Ecto neural progenitor cell (in vitro differentiated cells): ENCODE data around the gene ZBP1.
A peak's percentile ranks its signal among the peaks of the same experiment; 100 is the strongest.

Experiments
- DNase-seq: peaks from one replicate; pipeline ENCODE4 v3.0.0-alpha.2; 2018; ENCODE audit warnings: low spot score

ZBP1 gene, protein sequence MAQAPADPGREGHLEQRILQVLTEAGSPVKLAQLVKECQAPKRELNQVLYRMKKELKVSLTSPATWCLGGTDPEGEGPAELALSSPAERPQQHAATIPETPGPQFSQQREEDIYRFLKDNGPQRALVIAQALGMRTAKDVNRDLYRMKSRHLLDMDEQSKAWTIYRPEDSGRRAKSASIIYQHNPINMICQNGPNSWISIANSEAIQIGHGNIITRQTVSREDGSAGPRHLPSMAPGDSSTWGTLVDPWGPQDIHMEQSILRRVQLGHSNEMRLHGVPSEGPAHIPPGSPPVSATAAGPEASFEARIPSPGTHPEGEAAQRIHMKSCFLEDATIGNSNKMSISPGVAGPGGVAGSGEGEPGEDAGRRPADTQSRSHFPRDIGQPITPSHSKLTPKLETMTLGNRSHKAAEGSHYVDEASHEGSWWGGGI

DNA sequence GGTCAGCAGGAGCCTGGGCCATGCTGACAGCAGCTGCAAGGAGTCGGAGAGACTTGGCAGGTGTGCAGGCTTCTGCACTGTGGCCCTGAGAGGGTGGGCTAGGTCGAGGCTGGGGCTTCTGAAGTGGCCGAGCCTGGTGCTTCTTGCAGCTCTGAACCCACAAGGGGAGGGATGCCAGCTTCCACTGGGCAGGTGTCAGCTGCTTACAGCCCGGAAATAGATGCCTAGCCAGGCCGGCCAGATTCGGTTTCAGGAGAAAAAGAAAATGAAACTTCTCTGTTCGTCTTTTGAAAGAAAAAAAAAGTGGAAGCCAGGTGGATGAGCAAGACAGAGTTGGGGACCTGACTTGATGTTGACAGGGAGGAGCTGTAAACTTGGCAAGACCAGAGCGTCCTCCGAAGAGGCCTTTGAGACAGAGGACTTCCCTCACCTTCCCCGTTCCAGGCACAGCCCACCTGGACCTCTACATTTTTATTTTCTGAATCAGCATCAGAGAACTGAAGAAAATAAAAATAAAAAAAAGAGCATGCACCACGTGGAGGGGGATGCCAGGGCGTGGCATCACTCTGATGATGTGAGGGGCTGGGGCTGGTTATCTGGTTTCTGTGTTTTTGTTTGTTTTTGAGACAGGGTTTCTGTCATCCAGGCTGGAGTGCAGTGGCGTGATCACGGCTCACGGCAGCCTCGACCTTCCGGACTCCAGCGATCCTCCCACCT lies at the start of gene ZBP1:
TSS of gene ZBP1 (minus strand) at position 153 of the 717 bp plus-strand sequence. CDS start at position 22, 131 bp downstream.
- no peak for DNase-seq

DNA sequence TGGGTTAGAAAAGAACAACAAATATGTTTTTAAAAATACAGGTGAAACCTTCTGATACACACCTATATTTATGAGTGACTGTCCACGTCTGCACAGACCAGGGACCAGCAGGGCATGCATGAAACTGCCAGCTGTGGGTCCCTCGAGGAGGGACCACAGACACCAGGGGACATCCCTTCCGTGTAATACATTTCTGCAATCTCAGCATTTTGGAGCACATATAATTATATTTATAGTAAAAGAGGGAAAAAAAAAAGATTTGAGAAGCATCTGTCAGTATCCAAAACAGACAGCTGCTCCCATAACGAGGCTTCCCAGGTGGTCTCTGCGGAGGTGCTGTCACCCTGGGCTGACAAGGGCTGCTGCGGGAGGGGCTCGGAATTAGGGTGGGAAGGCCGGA lies 49.4 kb upstream of the ZBP1 start:
- DNase-seq: no peak

DNA sequence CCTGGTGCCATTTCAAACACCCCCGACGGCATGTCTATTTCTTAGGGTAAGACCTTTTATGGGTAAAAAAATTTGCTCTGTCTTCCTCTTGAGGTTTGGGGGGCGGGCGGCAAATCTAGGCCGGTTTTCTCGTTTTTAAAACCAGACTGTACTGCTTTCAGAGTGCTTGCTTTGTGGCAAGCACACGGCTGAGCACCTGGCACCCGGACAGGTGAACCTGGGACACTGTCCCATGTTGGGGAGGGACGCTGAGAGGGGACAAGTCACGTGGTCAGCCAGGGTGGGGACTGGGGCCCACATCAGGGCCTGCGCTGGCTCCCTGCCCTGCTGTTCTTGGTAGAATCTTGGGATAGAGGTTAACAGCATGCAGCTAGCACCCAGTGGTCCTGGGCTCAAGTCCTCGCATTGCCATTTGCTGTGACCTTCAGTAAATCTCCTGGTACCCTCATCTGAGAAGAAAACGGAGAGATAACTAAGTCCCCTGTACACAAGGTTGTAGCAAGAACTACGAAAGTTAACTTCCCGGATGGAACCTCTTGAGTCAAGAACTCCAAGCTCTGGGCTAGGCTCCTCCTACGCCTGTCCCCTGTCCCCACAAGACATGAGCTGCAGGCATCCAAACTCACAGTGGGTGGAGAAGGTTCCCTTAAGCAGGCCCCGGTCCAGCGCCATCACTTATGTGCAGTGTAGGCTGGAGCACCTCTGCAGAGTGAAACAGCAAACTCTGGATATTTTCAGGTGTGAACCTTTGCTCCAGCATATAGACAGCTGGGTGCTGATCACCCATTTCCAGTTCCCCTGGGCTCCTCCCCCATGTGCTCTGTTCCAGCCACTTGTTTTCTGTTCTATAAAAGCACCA lies 47.9 kb upstream of the ZBP1 start:
- DNase-seq: no peak

DNA sequence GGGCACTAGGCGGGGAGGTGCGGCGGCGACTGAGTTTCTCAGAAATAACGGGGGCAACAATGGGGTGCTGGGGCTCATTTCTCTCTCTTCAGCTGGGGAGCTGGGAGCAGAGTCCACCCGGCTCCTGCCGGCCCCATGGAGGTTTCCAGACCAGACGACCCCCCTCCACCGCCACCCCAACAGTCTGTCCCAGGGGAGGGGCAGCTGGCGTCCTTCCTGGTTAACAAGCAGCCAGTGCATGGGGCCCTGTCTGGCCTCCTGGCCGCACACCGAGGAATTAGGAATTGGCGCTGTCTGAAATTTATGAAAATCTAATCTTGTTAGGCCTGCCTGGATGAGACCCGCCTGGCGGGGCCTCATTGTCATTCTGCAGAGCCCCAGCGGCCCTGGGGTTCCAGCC lies 47.2 kb upstream of the ZBP1 start:
- no peak for DNase-seq

DNA sequence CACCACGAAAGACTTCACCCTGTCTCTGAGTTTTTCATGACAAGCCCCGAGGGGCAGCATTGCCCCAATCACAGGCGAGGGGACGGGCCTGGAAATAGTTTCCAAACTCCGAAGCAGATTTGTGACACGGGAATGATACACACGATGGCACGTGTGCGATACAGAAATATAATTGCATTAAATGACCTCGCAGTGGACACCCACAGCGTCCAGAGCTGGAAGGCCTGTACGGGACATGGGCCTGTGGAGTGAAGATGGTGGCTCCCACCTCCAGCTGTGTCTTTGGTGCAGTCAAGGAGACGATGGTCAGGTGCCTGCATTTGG lies 46.6 kb upstream of the ZBP1 start:
- DNase-seq: no peak

DNA sequence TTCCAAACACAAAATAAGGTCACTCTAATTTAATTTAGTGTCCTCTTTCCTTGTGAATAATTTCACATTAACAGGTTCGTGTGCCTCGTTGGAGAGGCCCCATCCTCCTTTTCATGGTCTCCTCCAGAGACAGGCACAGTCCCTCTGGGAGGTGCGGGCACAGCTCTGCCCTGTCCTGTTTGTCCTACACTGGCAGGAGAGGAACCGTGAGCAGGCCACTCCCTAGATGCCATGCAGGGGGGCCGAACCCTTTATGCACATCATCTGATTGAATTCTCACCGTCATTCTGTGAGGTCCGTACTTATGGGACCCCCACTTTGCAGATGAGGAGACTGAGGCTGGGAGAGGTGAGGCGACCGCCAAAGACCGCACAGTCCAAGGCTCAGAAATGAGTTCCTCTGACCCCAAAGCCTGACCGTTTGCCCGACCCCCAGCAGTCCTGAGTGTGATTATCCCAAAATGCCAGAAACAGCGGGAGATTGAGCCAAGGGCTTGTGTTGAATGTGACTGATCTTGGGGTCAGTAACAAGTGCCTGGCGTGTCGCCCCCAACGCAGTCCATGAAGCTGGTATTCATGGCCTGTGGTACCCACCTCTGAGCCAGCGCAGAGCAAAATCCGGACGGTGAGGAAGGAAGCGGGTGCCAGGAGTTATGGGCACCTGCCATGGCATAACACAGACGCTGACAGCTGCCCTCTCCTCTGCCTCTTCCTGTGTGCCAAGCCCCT lies 46.0 kb upstream of the ZBP1 start:
- DNase-seq: no peak

DNA sequence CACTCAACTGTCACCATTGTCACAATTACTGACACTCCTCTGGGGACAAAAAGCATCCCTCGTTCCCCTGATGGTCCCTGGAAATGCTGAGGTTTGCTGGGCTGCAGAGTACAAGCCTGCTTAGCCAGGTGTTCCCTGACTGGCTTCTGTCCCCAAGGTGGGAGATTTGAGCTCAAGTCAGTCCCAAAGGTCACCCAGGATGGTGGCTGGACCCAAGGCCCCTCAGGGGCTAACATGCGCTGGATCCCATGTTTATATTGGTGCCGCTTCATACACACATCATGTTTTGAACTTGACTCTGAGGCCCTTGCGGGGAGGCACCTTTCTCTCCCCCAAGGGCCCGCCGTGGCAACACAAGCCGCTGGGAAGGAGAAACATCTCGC lies 45.4 kb upstream of the ZBP1 start:
- DNase-seq: no peak

DNA sequence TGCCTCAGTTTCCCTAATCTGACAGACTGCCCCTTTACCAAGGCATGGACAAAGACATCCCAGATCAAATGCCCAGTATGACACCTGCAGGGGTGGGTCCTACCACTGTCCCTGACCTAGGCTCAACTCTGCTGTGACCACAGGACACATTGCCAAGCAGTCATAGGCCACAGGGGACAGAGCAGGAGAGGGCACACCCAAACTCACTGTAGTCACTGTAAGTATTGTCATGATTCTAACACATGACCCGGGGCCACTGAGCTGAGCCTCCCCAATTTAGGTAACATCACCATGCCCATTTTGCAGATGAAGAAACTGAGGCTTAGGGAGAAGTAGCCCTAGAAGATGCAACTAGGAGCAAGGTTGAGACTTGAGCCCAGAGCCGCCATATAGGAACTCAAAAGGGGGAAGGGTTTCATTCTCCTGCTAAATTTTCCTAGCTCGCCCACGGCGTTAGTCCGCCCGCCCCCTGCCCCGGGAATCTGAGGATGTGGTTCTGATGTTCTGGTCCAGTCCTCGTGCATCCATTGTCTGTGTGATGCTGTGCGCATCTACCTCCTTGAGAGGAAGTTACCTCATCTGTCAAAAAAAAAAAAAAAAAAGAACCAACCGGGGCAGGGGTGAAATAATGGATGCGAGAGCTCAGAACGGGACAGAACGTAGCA lies 44.8 kb upstream of the ZBP1 start:
- no peak for DNase-seq

DNA sequence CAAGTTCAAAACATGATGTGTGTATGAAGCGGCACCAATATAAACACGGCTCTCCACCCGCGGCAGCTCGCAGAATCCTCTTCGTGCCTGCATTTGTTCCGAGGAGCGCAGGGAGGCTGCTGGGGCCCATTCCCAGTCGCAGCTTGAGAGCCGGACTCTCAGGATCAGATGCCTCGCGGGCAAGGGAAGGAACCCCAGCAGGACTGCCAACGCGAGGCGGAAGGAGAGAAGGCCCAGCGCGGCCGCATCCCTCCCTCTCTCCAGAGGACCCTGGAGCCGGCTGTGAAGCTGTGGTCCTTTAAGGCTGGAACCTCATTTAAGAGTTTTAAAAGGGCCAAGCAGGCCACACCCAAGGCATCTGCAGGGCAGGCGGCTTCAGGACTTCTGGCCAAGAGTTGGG lies 44.2 kb upstream of the ZBP1 start:
- no peak for DNase-seq

DNA sequence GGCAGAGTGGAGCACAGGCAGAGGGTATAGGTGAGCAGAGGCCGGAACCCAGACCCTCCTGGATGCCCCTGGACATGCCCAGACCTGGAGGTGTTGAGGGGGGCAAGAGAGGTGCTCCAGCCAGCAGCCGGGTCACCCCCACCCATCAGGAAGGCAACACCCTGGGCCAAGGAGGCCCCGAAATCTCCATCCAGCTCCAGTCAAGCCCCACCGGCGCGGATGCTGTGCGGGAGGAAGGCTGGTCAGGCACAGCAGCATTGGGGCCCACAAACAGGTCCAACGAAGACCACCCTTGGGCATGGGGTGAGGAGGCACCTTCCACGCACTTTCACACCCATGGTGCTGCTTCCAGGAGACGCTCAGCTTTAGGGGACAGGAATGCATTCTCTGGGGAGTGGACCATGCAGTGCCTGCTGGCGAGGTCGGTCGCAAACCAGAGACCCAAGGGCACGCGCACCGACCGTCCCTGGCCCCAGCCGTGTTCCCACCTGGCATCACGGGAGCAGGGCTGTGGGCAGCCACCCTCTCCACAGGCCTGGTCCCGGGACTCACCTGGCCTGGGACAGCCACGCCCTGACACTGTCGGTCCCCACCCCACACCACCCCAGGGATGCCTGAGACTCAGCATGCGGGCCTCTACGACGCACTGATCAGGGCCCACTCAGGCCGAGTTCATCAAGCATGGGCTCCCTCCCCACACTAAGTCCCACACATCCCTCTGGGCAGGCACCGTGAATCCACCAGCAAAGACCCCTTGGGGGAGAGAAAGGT lies 43.6 kb upstream of the ZBP1 start:
- no peak for DNase-seq

DNA sequence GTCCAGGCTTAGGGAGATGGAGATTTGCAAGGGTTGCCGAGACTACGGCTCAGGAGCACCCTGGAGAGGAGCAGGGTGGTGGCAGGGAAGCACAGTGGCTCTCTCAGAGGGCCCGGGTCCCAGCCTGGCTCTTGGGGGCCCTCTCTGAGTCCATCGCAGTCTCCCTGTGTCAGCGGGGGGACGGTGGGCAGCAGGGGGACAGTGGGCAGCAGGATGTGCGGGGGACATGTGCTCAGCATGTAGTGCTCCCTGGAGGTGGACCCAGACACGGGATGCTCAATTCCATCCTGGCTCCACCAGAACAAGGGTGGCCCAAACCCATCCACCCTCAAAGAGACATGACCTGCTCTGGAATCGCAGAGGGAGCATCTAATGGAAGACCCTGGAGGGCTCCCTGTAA lies 43.0 kb upstream of the ZBP1 start:
- DNase-seq: no peak

DNA sequence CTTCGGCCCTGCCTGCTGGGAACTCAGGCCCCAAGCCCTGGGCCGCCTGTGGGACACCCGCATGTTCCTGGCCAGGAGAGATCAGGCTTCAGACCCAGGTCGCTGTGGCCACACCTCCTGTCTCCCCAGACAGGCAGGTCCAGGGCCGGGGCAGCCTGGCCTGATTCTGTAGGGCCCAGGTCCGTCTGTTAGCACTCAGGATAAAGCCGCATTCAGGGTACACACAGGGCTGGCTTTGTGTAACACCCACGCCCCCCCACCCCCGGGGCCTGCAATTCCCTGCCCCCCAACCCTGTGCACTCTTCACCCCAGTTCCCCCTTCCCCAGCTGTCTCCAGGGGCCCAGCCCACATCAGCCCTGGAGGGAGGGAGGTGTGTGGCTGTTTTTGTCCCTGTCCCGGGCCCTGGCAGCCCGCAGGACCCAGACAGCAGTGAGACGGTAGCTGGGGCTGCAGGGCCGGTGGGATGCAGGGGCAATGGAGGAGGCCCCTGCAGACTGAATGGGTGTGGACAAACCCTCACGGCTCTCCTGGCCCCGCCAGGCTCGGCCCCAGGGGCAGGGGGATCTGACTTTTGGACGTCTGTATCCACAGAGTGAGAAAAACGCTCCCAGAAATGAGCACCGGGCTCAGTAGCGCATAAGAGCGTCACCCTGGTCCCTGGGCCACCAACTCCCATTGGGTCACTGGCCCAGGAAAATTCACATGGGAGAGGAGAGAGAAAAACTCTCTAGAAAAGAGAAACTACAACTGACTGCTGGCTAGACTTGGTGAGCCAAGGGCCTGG lies 42.4 kb upstream of the ZBP1 start:
- DNase-seq: no peak

DNA sequence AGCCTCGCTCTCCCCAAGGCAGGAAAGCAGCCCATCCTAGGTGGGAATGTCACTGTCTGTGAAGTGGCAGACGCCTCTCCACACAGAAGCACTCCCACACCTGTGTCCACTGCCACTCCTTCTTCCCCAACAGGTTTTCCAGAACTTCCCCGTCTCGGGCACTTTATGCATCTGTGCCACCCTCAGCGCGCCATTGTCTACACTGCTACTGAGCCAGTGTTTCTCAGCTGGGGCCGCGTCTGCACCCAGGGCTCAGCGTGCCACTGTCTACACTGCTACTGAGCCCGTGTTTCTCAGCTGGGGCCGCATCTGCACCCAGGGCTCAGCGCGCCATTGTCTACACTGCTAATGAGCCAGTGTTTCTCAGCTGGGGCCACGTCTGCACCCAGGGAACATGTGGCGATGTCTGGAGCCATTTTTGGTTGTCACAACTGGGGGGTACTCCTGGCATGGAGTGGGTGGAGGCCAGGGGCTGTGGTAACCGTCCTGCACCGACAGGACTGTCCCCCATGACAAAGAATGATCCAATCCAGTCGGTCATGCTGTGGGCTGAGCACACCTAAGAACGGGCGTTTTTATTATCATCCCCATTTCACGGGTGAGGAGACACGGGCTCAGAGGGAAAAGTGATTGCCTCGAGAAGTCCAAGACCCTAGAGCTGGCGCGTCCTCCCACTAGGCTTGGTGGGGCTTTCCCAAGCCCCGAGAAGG lies 41.7 kb upstream of the ZBP1 start:
- peak; percentile 34 for DNase-seq

DNA sequence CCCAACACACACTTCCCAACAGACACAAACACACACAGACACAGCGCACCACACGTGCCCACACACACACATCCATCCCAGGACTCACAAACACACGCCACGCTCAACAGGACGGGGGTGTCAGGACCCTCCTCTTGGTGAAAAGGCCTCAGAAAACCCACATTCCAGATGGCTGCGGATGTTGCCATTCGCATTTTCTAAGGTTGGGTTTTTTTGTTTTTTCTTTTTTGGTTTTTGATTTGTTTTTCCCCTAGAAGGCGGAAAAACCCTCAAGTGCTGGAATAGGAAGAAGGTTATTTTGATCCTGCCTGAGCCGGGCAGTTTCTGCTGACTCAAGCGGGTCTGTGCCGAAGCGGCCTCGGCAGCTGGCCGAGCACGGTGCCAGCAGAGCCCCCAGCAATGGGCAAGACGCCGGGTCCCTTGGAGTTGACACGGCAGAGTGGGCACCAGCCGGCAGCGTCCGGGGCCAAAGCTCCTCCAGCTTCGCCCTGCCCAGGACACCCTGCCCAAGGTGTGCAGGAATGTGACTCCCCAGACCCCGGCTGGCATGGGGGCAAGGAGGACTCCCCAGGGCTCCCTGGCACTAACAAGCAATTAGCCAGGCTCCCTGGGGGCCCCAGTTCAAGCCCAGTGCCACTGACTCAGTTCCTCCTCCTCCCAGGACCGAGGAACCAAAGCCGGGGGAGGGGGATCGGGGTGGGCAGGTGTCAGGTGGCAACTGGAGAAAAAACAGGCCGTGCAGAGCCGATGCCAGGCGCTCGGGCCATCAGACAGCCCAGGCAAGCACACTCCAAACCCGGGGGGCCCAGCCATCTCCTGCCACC lies 40.9 kb upstream of the ZBP1 start:
- peak; percentile 42 for DNase-seq

DNA sequence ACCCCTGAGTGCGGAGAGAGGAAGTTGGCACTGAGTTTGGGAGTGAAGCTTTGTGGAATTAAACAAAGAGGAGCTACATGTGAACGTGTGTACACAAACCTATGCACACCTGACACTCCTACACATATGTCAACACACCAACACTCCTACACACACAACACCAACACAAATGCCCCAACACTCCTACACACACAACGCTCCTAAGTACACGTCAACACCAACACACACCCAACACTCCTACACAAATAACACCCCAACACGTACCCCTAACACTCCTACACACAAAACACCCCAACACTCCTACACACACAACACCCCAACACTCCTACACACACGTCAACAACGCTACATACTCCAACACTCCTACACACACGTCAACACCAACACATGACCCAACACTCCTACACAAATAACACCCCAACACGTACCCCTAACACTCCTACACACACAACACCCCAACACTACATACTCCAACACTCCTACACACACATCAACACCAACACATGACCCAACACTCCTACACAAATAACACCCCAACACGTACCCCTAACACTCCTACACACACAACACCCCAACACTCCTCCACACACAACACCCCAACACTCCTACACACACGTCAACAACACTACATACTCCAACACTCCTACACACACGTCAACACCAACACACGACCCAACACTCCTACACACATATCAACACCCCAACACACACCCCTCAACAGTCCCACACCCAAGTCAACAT lies 40.1 kb upstream of the ZBP1 start:
- no peak for DNase-seq

DNA sequence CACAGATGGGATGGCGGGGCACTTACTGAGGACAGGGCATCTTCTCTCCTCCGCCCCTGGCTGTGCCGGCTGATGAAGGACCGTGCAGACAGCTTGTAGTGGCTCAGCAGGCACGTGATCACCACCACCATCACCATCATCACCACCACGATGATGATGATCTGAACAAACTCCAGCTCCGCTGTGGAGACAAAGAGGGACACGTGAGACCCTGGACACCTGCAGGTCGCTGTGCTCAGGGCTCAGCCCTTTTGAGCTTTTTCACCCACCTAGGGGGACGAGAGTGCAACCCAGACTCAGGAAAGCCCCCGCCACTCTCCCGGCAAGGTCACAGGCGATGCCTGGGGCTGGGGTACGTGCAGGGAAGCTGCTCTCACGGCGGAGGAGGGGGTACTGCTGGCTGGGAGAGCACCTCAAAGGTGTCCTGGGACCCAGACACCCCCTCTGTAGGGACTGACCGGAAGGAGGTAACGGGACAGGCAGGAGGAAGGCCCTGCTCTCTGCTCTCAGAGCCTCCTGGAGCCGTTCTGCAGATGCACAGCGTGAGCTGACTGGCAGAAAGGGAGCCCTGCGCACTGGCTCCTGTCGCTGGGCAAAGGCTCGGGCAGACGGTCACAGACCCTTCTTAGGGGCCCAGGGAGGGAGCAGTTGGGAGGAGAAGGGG lies 39.4 kb upstream of the ZBP1 start:
- DNase-seq: peak; percentile 45
